G401 (cell line): ENCODE results near the gene PSMG1. TPM values are rescaled to one million over a fixed set of nuclear protein-coding genes. Genes with fewer than 3 reads are reported as not detected.
"Not testable (repeated sequence)": the region's sequence is repeated elsewhere in the genome, so short reads cannot be mapped to it uniquely, and the experiment has no call there.

Experiments
- DNase-seq: peaks from one replicate; pipeline ENCODE4 v3.0.0-alpha.2; 2015; ENCODE audit warnings: low spot score
- in situ Hi-C: cut with HindIII; loops from 2 replicates; pipeline ENCODE4 v1.10.0; 2016; ENCODE audit warnings: low sequenced_read_pairs, mixed read lengths
- total RNA-seq: library from RNA; depleted of rRNA; stranded (reverse); fragments of >200 nt; shearing (Covaris generic); gene quantifications from 2 replicates; pipeline ENCODE4 v1.2.3, GENCODE V29; 2014; rRNA removed

The PSMG1 gene, protein sequence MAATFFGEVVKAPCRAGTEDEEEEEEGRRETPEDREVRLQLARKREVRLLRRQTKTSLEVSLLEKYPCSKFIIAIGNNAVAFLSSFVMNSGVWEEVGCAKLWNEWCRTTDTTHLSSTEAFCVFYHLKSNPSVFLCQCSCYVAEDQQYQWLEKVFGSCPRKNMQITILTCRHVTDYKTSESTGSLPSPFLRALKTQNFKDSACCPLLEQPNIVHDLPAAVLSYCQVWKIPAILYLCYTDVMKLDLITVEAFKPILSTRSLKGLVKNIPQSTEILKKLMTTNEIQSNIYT
- 159 and 188 TPM in 2 replicates for total RNA-seq

DNA sequence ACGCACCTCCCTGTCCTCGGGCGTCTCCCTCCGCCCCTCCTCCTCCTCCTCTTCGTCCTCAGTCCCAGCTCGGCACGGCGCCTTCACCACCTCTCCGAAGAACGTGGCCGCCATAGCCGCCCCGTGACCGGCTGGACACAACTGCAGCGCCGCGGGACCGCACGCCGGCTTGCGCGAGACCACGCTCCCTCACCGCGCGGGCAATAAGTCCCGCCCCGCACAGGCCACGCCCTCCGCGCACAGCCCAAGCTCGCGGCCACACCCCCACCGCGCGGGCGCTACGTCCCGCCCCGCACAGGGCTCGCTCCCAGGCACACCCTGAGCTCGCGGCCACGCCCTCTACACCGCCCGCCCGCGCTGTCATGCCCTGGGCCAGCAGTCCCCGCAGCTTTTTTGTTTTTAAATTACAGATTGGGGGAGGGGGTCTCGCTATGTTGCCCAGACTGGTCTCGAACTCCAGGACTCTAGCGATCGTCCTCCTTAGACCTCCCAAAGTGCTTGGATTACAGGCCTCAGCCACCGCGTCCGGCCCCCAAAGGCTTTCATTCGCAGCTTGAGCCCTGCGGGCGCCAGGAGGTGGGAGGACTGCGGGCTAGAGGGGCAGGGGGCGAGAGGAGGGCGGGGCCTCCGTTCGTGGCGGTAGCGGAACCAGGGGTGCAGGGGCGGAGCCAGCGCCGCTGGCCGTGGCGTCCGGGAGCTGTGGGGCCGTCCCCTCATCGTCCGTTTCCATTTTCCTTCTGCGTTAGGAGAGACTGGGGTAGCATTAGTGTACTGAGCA is at the start of gene PSMG1:
Gene PSMG1 (minus strand): TSS at position 180 of the 778 bp plus-strand sequence. CDS start 66 bp downstream, at position 114.
- in situ Hi-C loops: no loop called here
- DNase-seq: peak; percentile 89

- in situ Hi-C loops: no loop called here
- no peak for DNase-seq
These were observed 49.6 kb upstream of the PSMG1 start for GRCh38 chr21:39232861-39233291.

GRCh38 chr21:39224930-39225329 is 41.7 kb upstream of the PSMG1 start:
- in situ Hi-C loops: no loop called here
- DNase-seq: no peak

- DNase-seq: no peak
- in situ Hi-C loops: no loop called here
These were observed 38.8 kb upstream of the PSMG1 start for GRCh38 chr21:39221997-39222486.

GRCh38 chr21:39221282-39221996 is 38.2 kb upstream of the PSMG1 start:
- in situ Hi-C loops: no loop called here

DNA sequence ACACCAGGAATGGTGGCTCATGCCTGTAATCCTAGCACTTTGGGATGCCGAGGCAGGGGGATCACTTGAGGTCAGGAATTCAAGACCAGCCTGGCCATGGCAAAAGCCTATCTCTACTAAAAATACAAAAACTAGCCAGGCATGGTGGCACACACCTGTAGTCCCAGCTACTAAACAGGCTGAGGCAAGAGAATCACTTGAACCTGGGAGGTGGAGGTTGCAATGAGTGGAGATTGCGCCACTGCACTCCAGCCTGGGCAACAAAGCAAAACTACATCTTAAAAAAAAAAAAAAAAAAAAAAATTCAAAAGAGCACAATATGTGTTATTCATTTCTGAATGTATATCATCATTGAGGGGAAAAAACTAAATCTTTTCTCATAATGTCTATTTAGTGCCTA is 37.6 kb upstream of the PSMG1 start:
- DNase-seq, in situ Hi-C loops: not testable (repeated sequence)

More at GRCh38 chr21:39221282-39221996, 38.2 kb upstream of the PSMG1 start:
- no peak for DNase-seq

DNA sequence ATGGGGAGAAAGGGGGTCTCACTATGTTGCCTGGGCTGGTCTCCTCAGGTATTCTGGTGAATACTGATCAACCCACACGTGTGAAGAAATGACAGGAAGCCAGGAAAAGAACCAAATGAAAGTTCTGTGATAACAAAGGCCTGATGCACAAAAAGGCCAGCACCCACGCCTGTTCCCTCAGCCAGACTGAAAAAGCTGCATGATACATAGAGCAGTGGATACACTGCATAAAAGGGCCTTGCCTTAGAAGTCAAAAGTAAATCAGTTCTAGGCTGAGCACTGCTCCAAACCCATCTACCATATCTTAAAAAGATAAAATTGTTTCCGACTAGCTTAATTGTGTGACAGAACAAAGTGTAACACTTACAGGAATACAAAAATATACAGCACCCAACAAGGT is 36.9 kb upstream of the PSMG1 start:
- DNase-seq: no peak

GRCh38 chr21:39218082-39218409 is 34.8 kb upstream of the PSMG1 start:
- DNase-seq: no peak
- in situ Hi-C loops: no loop called here

More for the DNA sequence above, 36.9 kb upstream of the PSMG1 start:
- in situ Hi-C loops: no loop called here

GRCh38 chr21:39217356-39218081 is 34.3 kb upstream of the PSMG1 start:
- in situ Hi-C loops: no loop called here
- DNase-seq: no peak

DNA sequence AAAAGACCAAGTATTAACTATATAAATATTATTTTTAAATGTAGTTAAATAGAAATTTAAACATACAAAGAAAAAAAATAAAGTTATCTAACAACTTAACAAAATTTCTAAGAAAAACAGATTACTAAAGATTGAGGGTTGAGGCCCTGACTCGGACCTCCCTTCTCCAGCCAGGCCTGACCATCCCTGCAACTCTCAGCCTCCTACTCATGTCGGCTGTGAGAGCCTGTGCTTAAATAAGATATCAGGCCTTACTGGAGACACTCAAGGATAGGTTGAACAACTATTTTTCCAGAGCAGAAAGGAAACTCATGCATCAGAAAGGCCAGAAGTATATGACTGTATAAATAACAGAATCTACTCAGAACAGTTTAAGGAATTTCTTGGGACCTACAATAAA is 33.0 kb upstream of the PSMG1 start:
- DNase-seq: no peak
- in situ Hi-C loops: no loop called here

GRCh38 chr21:39215078-39215477 is 31.8 kb upstream of the PSMG1 start:
- in situ Hi-C loops: no loop called here
- DNase-seq: no peak

DNA sequence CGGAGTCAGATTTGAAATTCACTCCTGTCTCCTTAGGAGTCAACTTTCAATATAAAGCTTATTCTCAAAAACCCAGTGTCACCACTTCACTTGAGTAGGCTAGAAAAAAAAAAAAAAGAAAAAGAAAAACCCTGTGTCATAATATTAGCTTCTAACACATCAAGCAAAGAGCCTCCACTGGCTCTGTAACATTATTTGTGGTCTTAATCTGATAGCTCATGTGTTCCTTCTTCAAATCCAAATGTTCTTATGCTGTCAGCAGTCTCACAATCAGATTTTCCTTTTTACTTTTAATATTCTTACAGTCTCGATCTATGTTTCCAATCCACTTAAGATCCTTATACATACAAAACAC is 26.1 kb upstream of the PSMG1 start:
- in situ Hi-C loops: no loop called here
- no peak for DNase-seq

- in situ Hi-C loops: no loop called here
- no peak for DNase-seq
These were observed 25.5 kb upstream of the PSMG1 start for GRCh38 chr21:39208624-39209333.

DNA sequence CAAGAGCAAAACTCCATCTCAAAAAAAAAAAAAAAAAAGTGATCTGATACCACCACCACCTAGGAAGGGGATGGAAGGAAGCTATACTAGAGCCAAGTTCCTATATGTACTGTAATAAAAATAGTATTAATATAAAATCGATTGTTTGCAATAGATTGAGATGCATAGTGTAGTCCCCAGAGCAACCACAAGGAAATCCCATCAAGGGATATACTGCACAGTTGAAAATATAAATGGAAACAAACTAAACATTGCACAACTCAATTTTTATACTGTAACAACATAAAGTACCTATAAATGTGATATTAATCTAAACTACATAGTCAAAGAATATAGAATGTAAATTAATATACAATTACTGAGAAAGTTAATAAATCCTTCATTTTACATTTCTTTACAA is 20.9 kb upstream of the PSMG1 start:
- in situ Hi-C loops: no loop called here
- DNase-seq: no peak

DNA sequence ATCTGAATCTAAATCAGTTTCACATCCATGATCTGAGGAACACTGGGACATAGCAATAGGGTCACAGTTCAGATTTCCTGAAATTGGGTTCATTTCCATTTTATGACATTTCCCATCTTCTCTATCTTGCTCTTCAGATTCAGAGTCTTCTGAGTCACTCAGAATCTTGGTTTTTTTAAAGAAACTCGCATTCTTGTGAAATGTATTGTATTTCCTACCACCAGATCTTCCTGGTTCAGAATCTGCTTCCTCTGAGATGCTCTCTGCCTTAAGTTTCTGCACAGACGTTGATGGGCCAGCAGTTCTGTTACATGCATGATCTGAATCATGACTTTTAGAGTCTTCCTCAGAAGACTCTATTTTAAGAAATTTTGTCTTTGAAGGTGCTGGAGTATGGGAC is 15.5 kb upstream of the PSMG1 start:
- no peak for DNase-seq
- in situ Hi-C loops: no loop called here

DNA sequence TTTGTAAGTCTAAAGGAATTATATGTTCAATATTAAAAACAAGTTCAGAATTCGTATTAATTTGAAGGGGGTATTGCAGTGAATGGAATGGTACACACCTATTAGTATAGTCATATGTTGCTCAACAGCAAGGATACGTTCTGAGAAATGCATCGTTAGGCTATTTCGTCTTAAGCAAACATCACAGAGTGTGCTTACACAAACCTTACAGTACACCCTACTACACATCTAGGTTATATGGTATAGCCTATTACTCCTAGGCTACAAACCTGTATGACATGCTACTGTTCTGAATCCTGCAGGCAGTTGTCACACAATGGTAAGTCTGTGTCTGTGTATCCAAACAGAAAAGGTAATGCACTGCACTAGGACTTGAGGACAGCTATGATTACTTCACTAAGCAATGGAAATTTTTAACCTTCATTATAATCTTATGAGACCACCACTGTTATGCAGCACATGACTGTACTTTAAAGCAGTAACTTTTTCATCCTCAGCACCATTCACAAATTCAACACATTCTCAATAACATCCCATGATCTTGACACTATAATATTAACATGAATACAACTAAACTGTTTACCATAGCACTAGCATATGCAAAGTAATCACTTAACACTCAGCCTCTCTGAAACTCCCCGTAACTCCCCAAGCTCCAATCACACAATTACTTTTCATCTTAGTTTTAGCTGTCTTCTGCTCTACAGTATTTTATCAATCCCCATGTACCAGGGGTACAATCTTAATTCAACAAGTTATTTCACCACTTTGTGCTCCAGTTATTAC is 14.4 kb upstream of the PSMG1 start:
- in situ Hi-C loops: no loop called here
- DNase-seq: no peak

- in situ Hi-C loops: no loop called here
- DNase-seq: no peak
These were observed 13.6 kb upstream of the PSMG1 start for GRCh38 chr21:39196838-39197237.

DNA sequence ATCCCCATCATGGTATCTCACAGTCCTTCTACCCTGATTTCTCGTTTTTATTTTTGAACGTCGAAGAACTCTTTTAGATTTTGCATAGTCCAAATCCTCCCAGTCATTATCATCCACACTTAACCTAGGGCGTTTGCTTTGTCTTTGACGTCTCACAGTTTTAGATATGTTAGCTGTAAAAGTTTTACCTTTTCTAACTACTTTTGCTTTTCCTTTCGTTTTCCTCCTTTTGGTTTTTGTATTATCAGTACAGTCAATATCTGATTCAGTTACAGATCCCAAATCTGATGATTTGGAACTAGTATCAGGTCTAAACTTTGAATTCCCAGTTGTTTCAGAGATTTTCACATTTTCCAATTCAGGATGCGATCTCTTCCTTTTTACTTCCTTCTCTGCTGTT is 13.1 kb upstream of the PSMG1 start:
- no peak for DNase-seq
- in situ Hi-C loops: no loop called here
